Measurements from ENCODE around the gene CYTH2.

DNA sequence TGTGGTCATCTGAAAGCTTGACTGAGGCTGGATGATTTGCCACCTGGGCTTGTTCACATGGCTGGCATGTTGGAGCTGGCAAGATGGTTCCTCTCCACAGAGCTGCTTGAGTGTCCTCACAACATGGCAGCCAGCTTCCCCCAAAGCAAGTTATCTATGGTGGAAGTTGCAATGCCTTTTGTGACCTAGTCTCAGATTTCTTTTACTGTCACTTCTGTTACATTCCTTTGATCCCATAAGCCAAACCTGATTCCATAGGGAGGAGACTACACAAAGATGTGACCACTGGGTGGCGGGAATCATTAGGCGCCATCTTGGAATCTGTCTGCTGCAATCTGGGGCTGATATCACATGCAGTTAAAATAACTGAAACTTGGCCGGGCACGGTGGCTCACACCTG lies 60.0 kb downstream of the CYTH2 start:
- TF ChIP-seq BACH2 (CRISPR knock-in tag; IDR thresholded peaks at IDR 0.05; ENCODE audit: borderline replicate concordance) (no peak), PATZ1 (CRISPR knock-in tag; IDR thresholded peaks at IDR 0.05; ENCODE audit: borderline replicate concordance) (no peak)
